Eye (tissue), 1 donor: Measurements from ENCODE around the gene AUTS2.

Experiments used
- DNase-seq: peaks from one replicate; pipeline ENCODE4 v3.0.0-alpha.2; 2015

AUTS2 gene

DNA sequence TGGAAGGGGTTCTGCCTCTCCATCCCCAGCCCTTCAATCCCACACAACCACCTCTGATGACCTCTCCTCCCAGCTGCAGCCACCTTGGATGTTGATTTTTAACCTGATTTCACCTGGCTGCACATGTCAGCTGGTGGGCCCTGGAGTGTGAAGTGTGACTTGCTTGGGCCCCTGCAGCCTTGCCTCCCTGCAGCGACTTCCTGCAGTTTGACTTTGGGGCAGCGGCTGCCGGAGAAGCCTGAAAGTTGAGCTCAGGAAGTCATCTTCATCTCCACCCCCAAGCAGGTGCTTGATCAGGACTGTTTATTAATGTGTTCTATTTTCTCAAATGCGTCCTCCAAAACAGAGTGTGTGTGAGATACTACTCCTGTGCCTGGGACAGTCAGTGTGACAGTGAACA lies 858.4 kb downstream of the AUTS2 start:
- no peak for DNase-seq

- no peak for DNase-seq
These were observed 859.2 kb downstream of the AUTS2 start for GRCh38 chr7:70457482-70457881.

GRCh38 chr7:70457883-70458680 lies 859.8 kb downstream of the AUTS2 start:
- DNase-seq, result peak; percentile 51

DNA sequence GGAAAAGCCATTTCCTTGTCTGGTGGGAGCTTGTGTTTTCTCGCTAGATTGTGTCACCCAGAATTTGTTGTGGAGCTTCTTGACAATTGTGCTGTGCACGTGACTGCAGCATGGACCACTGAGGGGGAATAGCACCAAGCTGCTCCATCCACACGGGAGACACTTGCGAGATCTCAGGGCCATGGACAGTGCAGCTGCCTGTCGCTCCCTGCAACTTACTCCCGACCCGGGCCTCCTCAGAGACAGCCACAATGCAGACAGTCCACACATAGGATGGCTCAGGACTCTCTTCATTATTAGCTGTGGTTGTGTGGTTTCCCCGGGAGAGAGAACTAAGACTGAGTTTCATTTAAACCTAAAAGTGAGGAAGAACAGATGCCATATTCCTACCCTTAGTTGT lies 860.5 kb downstream of the AUTS2 start:
- no peak for DNase-seq

- DNase-seq, result no peak
These were observed 861.3 kb downstream of the AUTS2 start for GRCh38 chr7:70459546-70459945.

DNA sequence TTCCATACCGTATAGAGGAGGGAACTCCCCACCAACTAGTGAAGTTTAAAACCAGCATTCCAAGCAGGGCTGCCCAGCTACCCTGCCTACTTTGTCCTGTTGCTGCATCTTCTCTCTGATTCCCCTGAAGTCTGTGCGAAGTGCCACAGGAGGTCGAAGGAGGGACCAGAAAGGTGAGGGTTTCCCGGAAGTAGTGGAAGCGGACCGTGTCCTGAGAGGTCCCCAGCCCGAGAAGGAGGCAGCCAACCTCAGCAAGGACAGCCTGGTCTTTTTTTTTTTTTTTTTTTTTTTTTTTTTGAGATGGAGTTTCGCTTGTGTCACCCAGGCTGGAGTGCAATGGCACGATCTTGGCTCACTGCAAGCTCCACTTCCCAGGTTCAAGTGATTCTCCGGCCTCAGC lies 861.8 kb downstream of the AUTS2 start:
- DNase-seq, result no peak

- no peak for DNase-seq
These were observed 862.3 kb downstream of the AUTS2 start for GRCh38 chr7:70460562-70460961.

GRCh38 chr7:70463352-70463938 lies 865.2 kb downstream of the AUTS2 start:
- DNase-seq, result no peak

DNA sequence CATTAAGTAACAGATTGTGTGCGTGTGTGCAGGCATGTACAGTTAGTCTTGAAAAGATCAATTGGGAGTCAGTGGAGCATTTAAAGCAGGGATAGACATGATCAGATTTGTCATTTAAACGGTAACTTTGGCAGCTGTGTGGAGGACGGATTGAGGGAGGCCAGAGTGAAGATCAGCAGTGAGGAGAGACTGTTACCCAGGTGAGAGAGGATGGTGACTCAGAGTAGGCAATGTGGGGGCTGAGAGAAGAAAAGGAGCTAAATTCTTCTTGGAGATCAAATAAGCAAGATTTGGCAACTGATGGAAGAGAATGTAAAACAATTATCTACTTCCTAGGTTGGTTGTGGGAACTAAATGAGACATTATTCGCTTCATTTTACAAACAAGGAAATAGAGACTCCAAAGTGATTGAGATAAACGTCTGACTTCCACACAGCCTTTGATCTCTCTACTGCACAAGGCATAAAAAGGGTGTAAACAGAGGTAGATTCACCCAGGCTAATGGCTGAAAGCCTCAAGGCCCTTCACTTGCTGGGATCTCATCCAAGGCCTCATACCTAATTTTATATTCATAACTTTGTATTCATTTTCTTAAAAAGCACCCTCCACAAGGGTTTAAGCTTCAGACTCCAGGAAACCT lies 868.6 kb downstream of the AUTS2 start:
- peak; percentile 25 for DNase-seq

- peak; percentile 59 for DNase-seq
These were observed 872.5 kb downstream of the AUTS2 start for GRCh38 chr7:70470746-70471145.

DNA sequence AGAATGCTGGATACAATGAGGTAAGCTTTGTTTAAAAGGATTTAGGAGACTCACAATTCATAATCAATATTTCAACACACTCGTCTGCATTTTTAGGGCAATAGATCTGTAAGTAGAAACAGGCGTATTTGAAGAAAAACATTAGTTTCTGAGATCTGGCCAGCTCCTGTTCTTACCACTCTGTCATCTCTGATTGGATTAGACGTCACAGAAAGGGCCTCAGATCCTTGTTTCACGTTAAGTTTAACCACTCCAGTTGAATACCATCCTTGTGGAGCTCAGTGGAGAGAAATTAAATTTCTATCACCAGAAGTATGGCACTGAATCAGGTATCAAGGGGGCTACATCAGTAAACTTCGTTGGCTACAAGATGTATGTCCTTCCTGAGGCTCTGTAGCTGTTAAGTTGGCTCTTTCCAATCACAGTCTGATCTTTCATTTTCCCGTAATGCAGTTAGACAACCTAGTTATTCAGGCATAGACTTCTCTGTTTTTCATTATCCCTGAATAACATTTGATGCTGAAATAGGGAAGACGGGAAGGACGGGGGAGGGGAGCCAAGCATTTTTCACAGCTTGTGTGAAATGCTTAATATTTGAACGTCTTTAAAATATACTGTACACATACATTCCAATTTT lies 874.4 kb downstream of the AUTS2 start:
- DNase-seq, result peak; percentile 62

DNA sequence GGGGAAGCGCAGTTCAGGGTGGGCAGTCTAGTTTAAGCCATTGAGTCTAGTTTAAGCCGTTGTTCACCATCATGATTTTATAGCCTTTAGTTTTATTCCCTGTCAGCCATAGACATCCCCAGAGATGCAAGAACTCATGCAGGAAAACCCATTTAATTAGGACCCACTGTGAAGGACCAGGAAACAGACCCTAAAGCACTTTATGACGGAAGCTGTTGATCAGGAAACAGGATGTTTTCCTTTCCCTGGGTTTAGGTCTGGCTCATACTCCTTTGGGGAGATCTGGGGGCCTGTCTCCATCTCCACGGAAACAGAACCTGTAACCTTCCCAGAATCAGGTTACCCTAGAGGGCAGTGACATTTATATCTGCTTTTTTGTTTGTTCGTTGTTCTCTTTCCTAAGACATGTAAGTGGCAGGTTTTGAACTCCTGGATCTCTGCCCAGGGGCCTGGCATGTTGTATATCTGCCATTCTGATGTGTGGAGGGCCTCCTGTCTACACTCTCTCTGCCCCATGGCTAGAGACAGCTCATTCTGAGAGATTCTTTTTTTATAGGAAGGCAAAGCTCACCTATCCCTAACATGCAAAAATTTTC lies 876.5 kb downstream of the AUTS2 start:
- no peak for DNase-seq

DNA sequence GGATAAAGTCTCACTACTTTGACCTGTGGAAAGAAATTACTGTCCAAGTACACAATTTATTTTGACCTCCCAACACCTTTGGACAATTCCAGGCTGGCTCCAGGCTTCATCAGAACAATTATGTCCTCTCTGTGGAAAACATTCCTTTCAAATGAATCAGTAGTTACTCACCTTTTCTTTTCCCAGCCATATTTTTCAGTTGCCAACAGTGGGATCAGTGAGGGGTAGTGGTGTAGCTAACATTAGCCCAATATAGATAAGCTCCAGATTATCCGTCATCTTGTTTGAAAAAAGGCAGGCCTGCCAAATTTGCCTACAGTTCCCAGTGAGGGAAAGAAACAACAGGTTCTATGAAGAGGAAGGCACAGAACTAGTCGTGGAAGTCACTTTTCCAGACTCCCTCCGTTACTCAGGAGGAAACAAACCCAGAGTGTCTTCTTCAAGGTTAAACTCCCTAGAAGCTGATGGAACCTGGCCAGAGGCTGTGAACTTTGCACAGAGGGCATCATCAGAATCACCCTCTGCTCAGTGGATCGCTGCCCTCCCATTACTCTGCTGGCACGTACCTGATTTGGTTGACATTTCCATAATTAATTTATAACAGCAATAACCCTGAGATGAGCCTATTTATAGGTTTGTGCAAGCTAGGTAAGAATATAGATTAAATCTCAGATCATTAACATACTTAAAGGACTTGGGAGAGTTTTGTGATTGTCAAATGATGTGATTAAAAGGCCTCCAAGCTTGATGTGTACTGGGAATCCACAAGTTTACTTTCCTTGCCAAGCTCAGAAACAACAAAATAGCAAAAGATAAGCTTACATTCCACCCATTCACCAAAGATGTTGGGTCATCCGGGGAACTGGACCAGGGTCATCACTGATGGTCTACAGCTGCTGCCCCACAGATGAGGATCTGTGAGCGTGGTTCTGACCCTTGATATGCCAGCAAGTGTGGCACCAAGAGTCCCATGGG lies 879.0 kb downstream of the AUTS2 start:
- DNase-seq, result no peak

DNA sequence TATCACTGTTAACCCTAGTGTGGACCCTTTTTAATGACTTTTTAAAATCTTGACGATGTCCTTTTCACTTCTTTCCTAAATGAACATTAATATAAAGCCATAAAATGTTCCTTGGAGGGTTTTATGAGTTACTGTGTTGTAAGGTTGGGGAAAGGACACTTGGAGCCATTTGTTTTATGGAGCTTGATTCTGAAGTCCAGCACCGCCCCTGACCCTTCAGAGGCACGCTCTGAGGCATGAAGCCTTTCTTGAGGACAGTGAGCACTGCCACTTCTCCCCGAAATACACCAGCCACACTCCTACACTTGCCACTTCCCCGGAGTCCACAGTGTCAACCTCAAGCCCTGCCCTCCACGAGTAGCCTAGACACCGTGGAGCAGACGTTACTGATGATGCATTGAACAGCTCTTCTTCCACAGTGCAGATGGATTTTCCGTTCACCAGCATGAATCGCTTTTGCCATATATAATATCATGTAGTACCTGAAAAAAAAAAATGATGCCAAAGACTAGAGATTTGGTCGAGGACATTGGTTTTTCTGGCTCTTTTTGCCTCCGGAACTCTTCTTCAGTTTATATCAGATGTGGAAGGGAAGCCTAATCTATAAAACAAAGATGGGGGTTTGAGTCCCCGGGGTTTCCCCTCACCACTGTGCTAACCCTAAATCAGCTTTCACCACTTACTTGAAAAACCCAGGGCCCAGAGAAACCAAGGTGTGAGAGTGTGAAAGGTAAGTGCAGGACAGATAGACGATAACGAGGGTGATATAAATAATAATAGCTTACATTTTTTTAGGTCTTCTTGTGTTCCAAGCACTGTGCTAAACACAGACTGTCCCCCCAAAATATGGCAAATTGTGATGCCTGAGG lies 881.1 kb downstream of the AUTS2 start:
- no peak for DNase-seq

- DNase-seq, result no peak
These were observed 882.8 kb downstream of the AUTS2 start for GRCh38 chr7:70480927-70481569.

DNA sequence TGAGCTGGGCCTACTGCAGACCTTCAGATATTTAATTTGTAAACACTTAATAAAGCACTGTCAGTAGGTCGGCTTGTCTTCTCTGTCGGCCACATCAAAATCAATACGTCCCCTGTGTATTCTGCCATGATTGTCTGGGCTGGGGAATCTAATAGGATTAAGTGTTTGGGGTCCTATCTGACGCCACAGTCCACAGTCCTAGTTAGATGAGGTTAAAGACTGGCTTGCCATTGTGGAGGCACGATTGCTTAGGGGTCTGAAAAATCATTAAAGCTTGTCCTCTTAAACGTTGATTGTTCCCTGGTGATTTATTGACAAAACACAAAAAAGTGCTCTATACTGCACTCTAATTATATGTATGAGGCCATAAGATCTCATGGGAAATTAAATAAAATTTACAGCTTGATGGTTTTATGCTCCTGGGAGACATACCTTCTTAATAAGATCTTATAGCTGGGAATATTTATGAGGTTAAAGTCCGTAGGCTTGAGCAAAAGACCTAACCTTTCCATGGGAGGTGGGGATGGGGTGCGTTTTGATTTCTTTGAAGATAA lies 883.4 kb downstream of the AUTS2 start:
- no peak for DNase-seq

DNA sequence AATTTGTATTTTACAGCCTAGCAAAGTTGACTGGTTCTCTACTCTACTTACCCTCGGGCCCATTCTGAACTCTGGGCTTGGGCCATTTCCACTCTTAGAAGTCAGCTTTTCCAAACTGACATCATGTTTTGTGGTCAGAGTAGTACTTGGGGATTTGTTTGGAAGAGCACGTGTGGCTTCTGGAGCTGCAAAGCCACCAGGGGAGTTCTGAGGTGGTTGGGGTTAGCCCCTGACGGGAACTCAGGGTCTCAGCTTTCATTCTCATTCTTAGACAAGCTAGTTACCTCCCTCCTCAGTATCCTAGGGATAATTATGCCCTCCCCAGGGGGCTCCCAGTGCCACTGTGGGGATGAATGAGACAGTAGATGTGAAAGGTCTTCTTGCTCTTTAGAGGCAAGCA lies 886.0 kb downstream of the AUTS2 start:
- DNase-seq, result no peak

- no peak for DNase-seq
These were observed 888.7 kb downstream of the AUTS2 start for GRCh38 chr7:70486977-70487376.

DNA sequence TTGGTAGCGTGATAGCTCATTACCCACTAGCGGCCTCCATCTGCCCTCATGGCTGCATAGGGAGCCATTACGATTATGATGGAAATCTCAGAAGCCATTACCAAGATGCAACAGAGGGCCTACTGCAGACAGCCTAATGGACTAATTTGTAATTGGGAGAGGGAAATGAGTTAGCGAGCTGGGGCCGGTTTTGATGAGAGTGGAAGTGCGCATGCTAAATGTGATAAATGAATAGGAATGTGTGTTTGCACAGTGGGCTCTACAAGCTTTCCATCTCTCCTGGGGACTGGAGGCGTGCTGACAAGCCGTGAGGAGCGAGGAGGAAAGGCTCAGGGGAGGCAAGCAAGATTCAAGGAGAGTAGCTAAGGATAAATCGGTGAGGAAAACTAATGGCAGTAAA lies 889.2 kb downstream of the AUTS2 start:
- no peak for DNase-seq

DNA sequence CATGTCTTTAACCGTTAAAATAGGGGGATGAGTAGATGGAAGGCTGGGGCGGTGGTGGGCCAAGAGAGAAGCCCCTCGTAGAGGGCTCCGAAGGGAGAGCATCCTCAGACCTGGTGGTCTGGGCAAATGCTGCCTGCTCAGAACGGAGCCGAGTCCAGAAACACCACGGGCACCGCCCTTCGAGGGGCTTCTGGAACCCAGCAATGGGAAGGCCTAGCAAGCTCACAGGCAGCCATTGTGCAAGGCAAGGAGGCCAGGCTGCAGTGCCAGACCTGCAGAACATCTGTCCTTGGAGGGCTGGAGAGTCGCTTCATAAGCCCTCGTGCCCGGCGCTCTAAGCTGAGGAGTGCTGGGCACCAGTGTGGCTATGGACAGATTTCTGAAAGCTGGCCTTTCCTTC lies 889.6 kb downstream of the AUTS2 start:
- DNase-seq, result no peak
